VCaP (cell line): ENCODE results near the gene SH3GL3.

Experiments
- H3K27ac ChIP-seq: fragments of 450-650 bp; 2 replicates; pipeline ENCODE4 v1.5.1; 2017
- TF ChIP-seq, protein P1 (sequence below): fragments of 450-650 bp; conservative IDR thresholded peaks from 2 replicates; pipeline ENCODE4 v1.5.1; 2017; ENCODE audit warnings: mild to moderate bottlenecking, moderate library complexity

SH3GL3 gene

GRCh38 chr15:83659417-83659812, 212.3 kb downstream of the SH3GL3 start:
- no peak overlapping the region for H3K27ac ChIP-seq
- TF ChIP-seq, protein P1, sequence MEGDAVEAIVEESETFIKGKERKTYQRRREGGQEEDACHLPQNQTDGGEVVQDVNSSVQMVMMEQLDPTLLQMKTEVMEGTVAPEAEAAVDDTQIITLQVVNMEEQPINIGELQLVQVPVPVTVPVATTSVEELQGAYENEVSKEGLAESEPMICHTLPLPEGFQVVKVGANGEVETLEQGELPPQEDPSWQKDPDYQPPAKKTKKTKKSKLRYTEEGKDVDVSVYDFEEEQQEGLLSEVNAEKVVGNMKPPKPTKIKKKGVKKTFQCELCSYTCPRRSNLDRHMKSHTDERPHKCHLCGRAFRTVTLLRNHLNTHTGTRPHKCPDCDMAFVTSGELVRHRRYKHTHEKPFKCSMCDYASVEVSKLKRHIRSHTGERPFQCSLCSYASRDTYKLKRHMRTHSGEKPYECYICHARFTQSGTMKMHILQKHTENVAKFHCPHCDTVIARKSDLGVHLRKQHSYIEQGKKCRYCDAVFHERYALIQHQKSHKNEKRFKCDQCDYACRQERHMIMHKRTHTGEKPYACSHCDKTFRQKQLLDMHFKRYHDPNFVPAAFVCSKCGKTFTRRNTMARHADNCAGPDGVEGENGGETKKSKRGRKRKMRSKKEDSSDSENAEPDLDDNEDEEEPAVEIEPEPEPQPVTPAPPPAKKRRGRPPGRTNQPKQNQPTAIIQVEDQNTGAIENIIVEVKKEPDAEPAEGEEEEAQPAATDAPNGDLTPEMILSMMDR = no peak

- no peak overlapping the region for H3K27ac ChIP-seq
- TF ChIP-seq, protein P1 = no peak
Observed at GRCh38 chr15:83665480-83665879, 218.3 kb downstream of the SH3GL3 start.
